GM21737 (cell line): Measurements from ENCODE around the gene TMEM238L.

Source experiments
- ATAC-seq: cut with Tn5 transposase; IDR thresholded peaks from one replicate; pipeline ENCODE4 v1.9.1; 2021; ENCODE audit warnings: mild to moderate bottlenecking, moderate library complexity; ENCODE audit not compliant: unreplicated experiment

The TMEM238L gene

DNA sequence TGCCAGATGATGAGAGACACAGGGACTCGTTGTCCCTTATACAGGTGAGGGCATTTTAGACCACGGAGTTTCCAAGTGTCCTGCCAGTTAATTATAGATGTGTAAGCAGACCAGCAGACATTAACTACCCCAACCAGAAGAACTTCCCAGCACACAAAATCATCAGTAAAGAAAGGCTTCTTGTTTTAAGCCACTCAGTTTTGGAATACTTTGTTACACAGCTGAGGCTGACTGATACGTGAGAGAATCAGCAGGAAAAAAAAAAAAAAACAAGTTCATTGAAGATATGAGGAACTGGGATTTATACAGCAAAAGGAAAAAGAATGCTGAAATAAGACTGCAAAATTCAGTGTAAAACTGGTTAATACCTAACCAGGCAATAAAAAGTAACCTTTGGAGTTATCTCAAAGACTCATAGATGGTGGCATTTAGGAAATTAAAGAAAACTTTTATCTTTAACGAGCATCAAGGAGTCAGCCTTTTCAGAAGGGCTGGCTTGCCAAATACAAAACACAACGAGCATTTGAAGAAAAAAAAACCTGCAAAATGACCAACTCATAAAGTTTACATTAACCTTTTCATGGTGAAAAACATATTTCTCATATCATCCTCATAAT lies 28.1 kb downstream of the TMEM238L start:
- ATAC-seq, result no peak

DNA sequence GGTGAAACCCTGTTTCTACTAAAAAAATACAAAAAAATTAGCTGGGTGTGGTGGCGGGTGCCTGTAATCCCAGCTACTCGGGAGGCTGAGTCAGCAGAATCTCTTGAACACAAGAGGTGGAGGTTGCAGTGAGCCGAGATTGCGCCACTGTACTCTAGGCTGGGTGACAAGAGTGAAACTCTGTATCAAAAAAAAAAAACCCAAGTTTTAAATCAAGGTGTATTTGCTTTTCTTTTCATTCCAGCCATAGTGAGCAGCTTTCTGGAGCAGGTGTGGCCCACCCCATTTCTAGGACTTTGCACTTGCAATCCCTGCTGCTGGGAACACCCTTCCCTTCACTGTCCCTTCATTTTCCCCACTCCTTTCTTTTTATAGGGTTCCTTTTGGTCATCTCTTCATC lies 28.8 kb downstream of the TMEM238L start:
- no peak for ATAC-seq

- no peak for ATAC-seq
Measured at GRCh38 chr17:10773391-10773790, 30.5 kb downstream of the TMEM238L start.

DNA sequence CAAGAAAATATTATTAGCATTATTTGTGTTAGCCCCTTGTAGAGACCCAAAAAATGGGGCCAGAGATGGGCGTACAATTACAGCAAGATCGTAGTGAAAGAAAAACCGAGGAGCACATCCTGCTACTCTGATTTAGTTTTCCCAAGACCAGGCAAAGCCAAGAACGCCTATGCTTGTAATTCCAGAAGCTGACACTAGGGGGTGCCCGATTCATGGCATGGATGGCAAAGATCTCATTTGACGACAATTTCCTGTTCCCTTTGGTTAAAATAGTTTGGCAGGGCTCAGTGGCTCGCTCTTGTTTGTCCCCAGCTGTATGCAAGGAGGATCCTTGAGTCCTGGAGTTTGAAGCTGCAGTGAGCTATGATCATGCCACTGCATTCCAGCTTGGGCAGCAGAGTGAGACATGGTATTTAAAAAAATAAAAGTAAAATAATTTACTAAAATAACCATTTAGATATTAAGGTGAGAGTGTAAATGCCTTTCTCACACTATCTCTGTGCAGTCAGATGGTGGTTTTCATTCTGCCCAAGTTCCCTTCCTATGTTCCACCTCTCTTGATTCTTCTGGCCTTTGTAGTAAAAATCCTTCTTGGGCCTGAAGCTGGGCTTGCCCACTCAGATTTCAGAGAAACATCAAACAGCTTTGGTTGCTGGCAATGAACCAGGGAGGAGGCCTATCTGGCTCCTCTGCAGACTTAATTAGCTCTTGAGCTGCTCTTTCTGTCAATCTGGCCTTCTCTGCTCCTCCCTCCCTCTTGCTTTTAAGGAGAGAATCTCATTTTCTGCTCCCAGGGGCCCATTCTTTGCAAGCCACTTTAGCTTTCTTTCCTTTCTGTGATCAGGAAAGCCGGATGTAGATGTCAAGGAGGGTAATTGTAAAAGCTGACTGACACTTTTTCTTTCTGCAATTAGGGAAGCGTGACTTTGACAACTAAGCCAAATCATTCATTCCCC lies 31.2 kb downstream of the TMEM238L start:
- no peak for ATAC-seq

- ATAC-seq, result no peak
Measured at GRCh38 chr17:10771148-10771547, 32.8 kb downstream of the TMEM238L start.

DNA sequence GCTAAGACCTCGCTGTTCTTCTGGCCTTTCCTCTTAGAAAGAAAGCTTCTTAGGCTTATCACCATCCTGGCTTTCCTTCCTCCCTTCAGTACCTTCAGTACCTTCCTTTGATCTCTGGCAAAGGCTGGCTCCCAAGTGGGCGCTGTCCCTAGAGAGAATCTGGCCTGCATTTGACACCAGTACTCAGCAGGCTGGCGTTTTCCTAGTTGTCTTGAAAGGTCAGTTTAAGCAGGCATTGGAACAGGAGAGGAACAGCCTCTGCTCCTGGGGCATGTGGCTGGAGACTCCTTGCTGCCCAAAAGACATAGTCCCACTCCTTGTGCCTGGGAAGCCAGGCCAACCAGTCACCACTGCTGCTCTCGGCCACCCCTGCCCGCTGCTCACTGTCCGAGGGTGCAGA lies 34.1 kb downstream of the TMEM238L start:
- ATAC-seq, result no peak

- ATAC-seq, result no peak
Measured at GRCh38 chr17:10768750-10769251, 35.1 kb downstream of the TMEM238L start.

GRCh38 chr17:10767232-10767631 lies 36.7 kb downstream of the TMEM238L start:
- no peak for ATAC-seq

DNA sequence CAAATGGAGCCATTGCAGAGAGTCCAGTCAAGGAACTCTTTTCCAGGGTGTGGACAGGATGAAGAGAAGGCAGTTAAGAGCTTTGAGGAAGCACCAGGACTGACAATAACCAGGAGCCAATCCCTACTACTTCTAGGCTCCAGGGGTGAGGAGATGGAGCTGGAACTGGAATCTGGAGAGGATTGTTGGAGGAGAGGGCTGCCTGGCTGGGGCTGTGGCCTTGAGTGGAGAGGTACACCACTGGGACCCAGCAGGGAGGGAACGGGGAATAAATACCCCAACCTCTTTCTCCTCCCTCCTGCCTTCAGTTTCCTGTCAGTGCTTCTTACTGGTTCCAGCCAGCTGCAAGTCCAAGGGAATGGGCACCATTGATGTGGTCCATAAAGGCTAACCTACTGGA lies 41.9 kb downstream of the TMEM238L start:
- no peak for ATAC-seq

- no peak for ATAC-seq
Measured at GRCh38 chr17:10761281-10761680, 42.6 kb downstream of the TMEM238L start.

DNA sequence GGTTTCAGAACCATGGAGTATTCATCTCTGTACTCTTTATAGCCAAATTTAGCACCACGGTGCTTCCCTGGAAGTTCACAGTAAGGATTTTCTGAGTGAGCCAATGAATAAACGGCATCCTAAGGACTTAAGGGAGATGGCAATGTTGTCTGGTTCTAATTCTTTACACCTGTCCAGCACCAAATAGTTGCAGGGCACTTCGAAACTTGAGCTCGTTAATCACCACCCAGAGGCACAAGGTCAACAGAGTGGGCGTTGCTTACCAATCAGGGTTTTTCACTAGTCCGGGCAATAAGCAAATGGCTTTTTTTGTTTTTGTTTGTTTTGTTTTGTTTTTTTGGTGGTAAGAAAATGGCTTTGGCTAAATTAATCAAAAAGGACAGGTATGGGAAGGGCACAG lies 45.8 kb downstream of the TMEM238L start:
- ATAC-seq, result no peak

DNA sequence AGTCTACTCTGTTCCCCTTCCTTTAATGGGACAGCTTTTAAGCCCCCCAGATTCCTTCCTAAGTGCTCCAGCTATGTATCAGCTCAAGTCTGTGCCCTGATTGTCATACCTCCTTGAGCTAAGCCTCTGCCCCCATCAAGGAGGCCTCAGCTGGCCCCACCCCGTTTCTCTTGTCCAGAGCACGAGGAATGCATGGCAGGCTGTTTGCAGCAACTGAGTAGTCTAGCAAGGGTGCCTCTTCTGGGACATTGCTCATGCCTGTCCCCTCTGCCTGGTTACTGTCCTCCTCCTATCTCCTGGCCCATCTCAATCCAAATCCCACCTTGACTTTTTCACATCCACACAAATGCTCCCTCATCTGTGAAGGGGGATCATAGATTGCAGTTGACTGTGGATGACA lies 46.3 kb downstream of the TMEM238L start:
- ATAC-seq, result no peak

DNA sequence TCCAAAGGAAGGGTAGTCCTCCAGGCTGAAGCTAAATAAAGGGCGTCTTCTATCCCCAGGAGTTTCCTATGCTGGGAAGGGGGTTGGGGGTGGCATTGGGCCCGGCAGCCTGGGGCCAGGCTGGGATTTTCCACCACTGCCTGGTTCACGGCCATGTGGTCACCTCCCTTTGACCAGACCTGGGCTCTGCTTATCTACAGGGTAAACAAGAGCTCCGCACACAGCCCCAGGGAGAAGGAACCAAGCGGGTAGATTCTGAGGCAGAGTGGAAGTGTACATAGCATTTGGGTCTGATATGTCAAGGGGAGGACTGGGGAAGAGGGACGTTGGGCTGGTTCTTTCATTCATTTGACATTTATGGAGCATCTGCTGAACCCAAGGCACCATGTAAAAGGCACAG lies 46.8 kb downstream of the TMEM238L start:
- no peak for ATAC-seq

DNA sequence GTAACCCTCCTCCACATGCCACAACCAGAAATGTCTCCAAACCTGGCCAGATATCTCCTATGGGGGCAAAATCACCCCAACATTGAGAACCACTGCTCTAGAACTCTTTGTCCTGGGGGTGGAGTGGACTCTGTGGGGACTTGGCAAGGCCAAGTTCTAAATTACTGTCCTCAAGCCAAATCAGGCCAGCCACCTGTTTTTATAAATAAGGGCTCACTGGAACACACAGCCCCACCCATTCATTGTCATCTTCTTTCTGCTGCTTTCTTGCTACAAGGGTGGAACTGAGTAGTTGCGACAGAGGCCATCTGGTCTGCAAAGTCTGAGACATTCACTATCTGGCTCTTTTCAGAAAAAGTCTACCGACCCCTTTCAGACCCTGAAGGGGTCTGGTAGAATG lies 47.3 kb downstream of the TMEM238L start:
- no peak for ATAC-seq

- no peak for ATAC-seq
Measured at GRCh38 chr17:10756185-10756584, 47.7 kb downstream of the TMEM238L start.

DNA sequence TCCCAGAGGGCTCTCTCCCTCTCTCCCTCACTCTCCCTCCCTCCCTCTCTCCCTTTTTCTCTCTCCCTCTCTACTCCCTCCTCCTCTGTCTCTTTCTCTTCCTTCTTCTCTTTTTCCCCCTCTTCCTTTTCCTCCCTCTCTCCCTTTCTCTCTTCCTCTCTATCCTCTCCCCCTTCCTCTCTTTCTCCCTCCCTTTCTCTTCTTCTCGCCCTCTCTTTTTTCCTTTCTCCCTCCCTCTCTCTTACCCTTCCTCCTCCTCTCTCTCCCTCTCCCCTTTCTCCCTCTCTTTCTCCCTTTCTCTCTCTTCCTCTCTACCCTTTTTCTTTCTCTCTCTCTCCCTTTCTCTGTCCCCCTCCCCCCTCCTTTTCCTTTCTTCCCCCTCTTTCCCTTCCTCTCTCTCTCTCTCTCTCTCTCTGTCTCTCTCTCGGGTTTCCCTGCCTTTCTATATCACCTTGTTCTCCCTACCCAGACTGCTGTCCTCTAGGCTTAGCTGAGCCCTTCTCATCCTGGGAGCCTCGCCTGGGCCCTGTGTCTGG lies 48.2 kb downstream of the TMEM238L start:
- no peak for ATAC-seq

GRCh38 chr17:10754861-10755591 lies 48.9 kb downstream of the TMEM238L start:
- ATAC-seq, result no peak

DNA sequence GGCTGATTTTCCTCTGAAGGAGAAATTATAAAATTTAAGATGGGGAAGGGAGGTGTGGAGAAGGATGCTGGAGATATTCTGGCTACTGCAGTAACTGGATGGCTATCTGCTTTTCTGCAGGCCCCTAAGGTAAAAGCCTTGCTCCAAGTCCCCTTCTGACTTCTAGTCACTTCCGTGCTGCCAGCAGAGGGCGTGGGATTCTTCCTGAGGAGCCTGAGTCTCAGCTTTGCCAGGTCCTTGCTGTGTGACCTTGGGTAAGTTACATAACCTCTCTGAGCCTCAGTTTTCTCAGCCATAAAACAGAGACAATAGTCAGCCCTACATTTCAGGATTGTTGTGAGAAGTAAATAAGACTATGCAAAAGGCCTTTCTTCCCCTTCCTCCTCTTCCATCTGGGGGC lies 49.8 kb downstream of the TMEM238L start:
- ATAC-seq, result no peak

DNA sequence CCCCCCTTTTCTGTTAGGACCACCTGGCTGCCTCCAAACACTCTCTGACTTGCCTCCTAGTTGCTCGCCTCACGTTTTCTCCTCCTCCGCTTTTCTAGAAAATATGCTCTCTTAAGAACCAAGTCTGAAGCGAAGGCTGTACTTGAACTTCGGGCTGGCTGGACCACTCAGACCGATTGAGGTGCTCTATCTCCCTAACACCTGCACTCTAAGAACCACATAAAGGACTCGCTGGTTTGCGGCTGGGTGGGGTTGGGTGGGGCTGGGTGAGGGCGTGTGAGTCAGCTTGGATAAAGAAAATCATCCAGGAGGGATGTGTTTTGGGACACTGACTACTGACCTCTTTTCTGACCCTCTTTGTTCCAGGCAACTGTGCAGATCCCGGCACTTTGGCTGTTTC lies 51.2 kb downstream of the TMEM238L start:
- no peak for ATAC-seq

DNA sequence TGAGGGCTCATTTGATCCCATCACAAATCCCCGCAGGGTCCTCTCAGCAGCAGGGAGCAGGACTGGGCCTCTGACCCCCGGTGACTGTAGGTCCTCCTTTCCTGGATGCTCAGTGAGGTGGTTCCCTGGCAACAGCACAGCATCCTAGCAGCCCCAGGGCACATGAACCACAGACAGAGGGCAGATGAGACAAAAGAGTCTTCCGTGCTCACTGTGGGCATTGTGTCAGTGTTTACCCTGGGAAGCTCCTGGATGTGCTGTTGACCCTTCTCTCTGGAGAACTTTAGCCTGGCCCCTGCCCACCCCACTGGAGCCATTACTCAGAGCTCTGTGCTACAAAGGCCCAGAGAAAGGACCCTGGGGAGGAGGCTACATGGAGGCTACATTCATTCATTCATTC lies 52.3 kb downstream of the TMEM238L start:
- ATAC-seq, result no peak

DNA sequence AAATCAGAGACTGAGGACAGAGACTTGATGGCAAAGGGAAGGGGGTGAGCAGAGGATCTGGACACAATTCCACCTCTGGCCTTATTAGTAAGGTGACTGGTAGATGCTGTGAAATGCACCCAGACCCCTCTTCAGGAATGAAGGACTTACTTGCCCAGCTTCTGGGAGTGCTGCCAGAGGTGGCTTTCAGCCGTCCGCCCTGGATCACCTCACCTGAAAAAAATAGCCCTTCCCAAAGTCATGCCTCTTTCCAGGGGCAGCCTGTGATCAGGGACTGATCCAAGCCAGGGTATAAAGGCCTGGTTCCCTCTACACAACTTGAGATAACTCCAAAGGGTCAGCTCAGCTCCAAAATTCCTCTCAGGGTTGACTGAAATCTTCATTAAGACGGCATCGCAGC lies 53.7 kb downstream of the TMEM238L start:
- ATAC-seq, result no peak
